Measurements from ENCODE around the gene MFRP.

The MFRP gene

DNA sequence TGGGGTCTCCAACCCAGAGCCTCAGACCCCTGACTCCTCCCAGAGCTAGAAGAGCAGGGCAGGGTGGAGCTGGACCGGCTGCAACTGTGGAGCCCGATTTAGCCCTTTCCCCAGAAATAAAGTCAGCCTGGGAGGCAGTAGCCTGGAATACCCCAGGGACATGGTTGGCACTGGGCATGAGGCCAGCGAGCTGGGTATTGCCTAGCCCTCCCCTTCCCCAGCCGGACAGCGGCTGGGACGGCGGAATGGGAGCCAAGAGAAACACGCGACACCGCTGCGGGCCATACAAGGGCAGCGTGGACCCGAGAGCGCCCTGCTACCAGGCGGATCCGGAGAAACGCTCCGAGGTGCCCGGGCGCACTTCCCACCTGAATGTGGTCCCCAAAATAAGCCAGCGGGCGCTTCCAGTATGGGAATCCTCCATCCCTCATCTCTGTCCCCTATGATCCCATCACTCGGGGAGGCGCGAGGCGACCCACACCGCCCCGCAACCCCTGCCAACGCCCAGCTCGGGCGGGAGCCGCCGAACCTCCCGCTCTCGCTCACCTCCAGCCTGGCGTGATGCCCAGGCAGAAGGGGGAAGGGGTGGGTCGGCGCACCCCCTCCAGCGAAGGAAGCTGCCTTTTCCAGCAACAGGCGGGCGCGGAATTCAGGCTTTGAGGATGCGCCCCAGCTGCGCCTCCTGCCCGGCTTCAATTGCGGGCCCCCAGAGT lies 30.3 kb downstream of the MFRP start:
- DNase-seq: no peak

GRCh38 chr11:119315131-119316015 lies 31.1 kb downstream of the MFRP start:
- DNase-seq: no peak

GRCh38 chr11:119314726-119315125 lies 31.8 kb downstream of the MFRP start:
- DNase-seq: no peak

- DNase-seq: no peak
Measured at GRCh38 chr11:119310682-119311052, 35.8 kb downstream of the MFRP start.

GRCh38 chr11:119309953-119310681 lies 36.4 kb downstream of the MFRP start:
- DNase-seq: no peak

- DNase-seq: no peak
Measured at GRCh38 chr11:119309411-119309810, 37.1 kb downstream of the MFRP start.

- DNase-seq: no peak
Measured at GRCh38 chr11:119307974-119308373, 38.5 kb downstream of the MFRP start.

GRCh38 chr11:119307219-119307618 lies 39.3 kb downstream of the MFRP start:
- DNase-seq: no peak

GRCh38 chr11:119306373-119306890 lies 40.1 kb downstream of the MFRP start:
- peak; percentile 49 for DNase-seq

DNA sequence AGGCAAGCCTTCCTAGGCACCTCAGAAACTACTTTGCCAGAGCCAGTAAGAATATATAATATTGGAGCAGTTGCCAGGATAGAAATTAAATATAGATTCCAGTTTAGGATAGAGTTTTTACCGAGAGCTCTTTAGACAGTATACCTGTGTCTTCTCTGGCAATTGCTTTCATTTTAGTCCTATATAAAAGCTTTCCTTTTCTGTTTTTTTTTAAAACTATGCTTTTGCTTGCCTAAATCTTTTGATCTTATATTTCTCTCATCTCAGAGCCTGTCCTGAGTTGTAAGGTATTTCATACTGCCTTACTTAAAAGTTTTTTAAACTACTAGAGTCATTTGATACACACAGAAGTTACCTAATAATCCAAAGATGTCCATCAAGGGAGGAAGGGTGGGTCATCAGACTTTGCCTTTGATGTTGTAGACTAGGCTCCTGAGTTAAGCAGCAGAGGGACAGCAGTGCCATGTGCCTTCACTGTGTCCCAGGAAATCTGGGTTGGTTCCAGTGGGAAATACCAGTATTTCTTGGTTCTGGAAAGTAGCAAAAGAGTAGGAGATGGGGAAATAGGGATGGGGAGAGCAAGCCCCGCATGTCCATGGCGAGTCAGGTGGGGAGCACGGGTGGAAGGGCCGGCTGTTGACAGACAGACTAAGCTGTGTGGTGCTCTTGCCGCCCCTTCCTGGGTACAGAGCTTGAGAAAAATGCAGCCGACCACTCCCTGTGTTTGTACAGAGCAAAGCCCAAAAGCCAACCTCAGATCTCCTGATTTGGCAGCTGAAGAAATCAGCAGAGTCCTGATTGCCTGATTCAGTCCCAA lies 40.7 kb downstream of the MFRP start:
- no peak for DNase-seq

- DNase-seq: no peak
Measured at GRCh38 chr11:119303227-119303718, 43.2 kb downstream of the MFRP start.

DNA sequence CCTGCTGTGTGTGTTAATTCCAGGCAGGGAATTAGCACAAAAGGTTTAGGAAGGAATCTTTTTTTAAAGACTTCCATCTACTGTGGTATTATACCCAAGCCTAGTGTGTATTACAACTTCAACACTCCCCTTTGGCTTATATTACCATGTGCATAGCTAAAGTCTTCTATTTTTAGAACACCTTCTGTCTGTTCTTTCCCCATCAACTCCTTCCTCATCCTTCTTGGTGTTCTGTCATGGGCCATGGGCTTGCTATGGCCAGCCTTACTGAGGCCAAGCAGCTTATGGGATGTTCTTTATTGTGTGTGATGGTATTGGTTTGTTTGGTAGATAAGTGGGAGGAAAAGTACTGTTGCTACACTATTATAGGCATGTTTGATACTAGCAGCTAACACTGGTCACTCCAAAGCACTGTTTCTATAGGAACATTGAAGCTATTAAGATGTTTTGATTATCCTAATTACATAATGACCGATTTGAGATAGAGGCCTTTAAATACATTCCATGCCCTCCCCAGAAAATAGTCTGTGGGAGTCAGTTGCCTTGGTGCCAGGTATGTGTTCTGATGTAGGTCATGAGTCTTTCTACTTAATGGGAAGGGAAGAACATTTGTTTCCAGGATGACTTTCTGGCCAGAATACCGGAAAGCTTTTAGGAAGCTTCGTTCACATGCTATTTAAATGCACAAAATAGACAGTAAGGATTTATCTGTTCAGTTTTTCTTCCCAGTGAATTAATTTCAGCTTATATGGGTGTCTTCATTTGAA lies 46.1 kb downstream of the MFRP start:
- no peak for DNase-seq

DNA sequence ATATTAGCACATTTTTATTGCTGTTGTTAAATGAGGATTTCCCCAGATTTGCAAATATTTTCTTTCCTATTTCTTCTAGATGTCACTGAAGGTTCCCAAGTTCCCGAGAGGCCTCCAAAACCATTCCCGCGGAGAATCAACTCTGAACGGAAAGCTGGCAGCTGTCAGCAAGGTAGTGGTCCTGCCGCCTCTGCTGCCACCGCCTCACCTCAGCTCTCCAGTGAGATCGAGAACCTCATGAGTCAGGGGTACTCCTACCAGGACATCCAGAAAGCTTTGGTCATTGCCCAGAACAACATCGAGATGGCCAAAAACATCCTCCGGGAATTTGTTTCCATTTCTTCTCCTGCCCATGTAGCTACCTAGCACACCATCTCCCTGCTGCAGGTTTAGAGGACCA lies 47.1 kb downstream of the MFRP start:
- no peak for DNase-seq

- DNase-seq: no peak
Measured at GRCh38 chr11:119298726-119299125, 47.8 kb downstream of the MFRP start.

GRCh38 chr11:119297938-119298337 lies 48.6 kb downstream of the MFRP start:
- DNase-seq: no peak

DNA sequence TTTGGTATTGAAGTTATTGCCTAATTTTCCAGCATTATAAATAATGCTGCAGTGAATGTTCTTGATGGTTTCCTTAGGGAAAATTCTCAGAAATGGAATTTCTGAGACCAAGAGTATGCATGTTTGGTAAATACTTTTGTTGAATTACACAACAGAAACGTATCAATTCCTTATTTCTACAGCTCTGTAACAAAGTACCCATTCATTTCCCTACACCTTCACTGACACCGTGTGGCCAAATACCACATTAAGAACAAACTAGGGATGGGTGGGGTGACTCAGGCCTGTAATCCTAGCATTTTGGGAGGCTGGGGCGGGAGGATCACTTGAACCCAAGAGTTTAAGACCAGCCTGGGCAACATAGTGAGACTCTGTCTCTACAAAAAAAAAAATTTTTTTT lies 51.3 kb downstream of the MFRP start:
- no peak for DNase-seq

- DNase-seq: no peak
Measured at GRCh38 chr11:119293461-119293860, 53.0 kb downstream of the MFRP start.

GRCh38 chr11:119290894-119291497 lies 55.5 kb downstream of the MFRP start:
- no peak for DNase-seq
